Body of pancreas (tissue), 4 donors: ENCODE data around the gene ANO4. TPM values are rescaled to one million over a fixed set of nuclear protein-coding genes. Genes with fewer than 3 reads are reported as not detected.

Source experiments
- ATAC-seq: fragments of 150-250 bp; one replicate; pipeline ENCODE4 v1.9.1; 2016
- DNase-seq, 4 donors: peaks; one replicate each; pipeline ENCODE4 v3.0.0-alpha.2; 2019
- H3K27ac ChIP-seq, 4 donors: fragments of 200-600 bp; sonication (generic); 1 replicate in 3 of 4; 2 replicates in 1 of 4; pipeline versions ENCODE4 v1.5.1 to v1.6.1; 2016 to 2019; ENCODE audit warnings: mild to moderate bottlenecking in 1 of 4, mixed read lengths in 1 of 4, moderate library complexity in 1 of 4
- H3K27me3 ChIP-seq, 2 donors: fragments of 200-600 bp; sonication (generic); one replicate each; pipeline ENCODE4 v1.6.0; 2016; ENCODE audit warnings: mild to moderate bottlenecking in 1 of 2
- H3K36me3 ChIP-seq, 2 donors: fragments of 200-600 bp; sonication (generic); replicated peaks in 1 of 2; 2 replicates each; pipeline ENCODE4 v1.5.1; 2016; ENCODE audit warnings: low read depth in 2 of 2; ENCODE audit not compliant: insufficient read depth in 1 of 2
- H3K4me1 ChIP-seq: fragments of 200-600 bp; sonication (generic); one replicate; pipeline ENCODE4 v1.6.0; 2016
- H3K4me3 ChIP-seq, 2 donors: fragments of 200-600 bp; sonication (generic); 1 replicate in 1 of 2; 2 replicates in 1 of 2; pipeline ENCODE4 v1.5.1; 2016 to 2019
- H3K9me3 ChIP-seq, 3 donors: fragments of 200-600 bp; sonication (generic); 1 replicate in 2 of 3; 2 replicates in 1 of 3; pipeline ENCODE4 v1.5.1; 2016
- CTCF ChIP-seq, 7 experiments: fragments of 450-650 bp in 4 of 7; fragments of 200-600 bp in 3 of 7; sonication (generic) in 3 of 7; IDR thresholded peaks; one replicate each; pipeline ENCODE4 v1.5.1; 2016 to 2019; ENCODE audit warnings: antibody characterized with exemption in 7 of 7
- POLR2A ChIP-seq, 3 donors: fragments of 450-650 bp; IDR thresholded peaks; one replicate each; pipeline ENCODE4 v1.6.1; 2016; ENCODE audit warnings: antibody characterized with exemption in 3 of 3, mild to moderate bottlenecking in 2 of 3
- WGBS, 2 donors: methylation state at CpG; one replicate each; pipeline ENCODE4 v1.1.5; 2017; 5-methylcytosine and 5-hydroxymethylcytosine counted together
- intact Hi-C: fragments of 100-400 bp; cut with DNase I; formaldehyde crosslinking; loops from one replicate; pipeline ENCODE4 v1.15.1; 2023
- total RNA-seq, 2 donors: library from RNA; depleted of rRNA; stranded (reverse); fragments of >200 nt; gene quantifications; one replicate each; pipeline ENCODE4 v1.1.0, GENCODE V29; 2016

ANO4 gene
- total RNA-seq, 2 donors from 2014 or later: 1.6 TPM; not detected in 1

GRCh38 chr12:101107032-101107763 is 312.6 kb downstream of the ANO4 start:
- no peak for TF ChIP-seq POLR2A (IDR thresholded peaks at IDR 0.05)
- H3K4me3 ChIP-seq: no peak overlapping the region

DNA sequence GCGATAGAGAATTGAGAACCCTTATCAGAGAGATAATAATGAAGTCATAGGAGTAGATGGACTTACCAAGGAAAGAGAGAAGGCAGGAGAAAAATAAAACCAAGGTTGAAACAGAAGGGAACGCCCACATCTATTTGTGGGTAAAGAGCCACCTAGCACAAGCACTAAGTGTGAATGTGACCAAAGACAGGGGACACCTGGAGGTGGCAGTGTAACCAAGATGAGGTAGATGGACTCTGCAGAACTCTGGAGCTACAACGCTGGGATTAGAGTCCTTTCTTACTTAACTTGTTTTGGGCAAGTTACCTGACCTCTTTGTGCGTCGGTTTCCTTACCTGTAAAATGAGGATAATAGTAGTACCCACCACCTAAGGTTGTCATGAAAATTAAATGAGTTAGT is 313.6 kb downstream of the ANO4 start:
- DNase-seq (no peak), ATAC-seq (no peak)
- Histone ChIP-seq H3K27ac (no peak overlapping the region), H3K36me3 (no peaks in the 10 kb centered on the region), H3K27me3 (no peaks in the 10 kb centered on the region), H3K4me1 (no peaks in the 10 kb centered on the region), H3K4me3 (no peak overlapping the region), H3K9me3 (no peaks in the 10 kb centered on the region)
- 74 to 82% methylated on average over 5 of the region's 5 CpGs for WGBS, 2 donors
- TF ChIP-seq CTCF (IDR thresholded peaks at IDR 0.05): no peak
- TF ChIP-seq POLR2A (IDR thresholded peaks at IDR 0.05): no peak
- intact Hi-C loops: no loop called here

More at GRCh38 chr12:101107032-101107763, 312.6 kb downstream of the ANO4 start:
- ATAC-seq (no peak), DNase-seq (no peak)
- Histone ChIP-seq H3K9me3 (no peaks in the 10 kb centered on the region), H3K36me3 (no peaks in the 10 kb centered on the region), H3K4me1 (no peaks in the 10 kb centered on the region), H3K27ac (no peak overlapping the region), H3K27me3 (no peaks in the 10 kb centered on the region)
- 72 to 76% methylated on average over 4 of the region's 4 CpGs for WGBS, 2 donors
- intact Hi-C loops: no loop called here

GRCh38 chr12:101110866-101111265 is 316.3 kb downstream of the ANO4 start:
- Histone ChIP-seq H3K27me3 (no peaks in the 10 kb centered on the region), H3K4me3 (no peak overlapping the region), H3K36me3 (no peaks in the 10 kb centered on the region), H3K4me1 (no peaks in the 10 kb centered on the region), H3K27ac (no peak overlapping the region), H3K9me3 (no peaks in the 10 kb centered on the region)
- TF ChIP-seq CTCF (IDR thresholded peaks at IDR 0.05) (no peak), POLR2A (IDR thresholded peaks at IDR 0.05) (no peak)
- intact Hi-C loops: no loop called here
- no peak for ATAC-seq
- no peak for DNase-seq
- WGBS, 2 donors: 57 to 71% methylated on average over 3 of the region's 3 CpGs

DNA sequence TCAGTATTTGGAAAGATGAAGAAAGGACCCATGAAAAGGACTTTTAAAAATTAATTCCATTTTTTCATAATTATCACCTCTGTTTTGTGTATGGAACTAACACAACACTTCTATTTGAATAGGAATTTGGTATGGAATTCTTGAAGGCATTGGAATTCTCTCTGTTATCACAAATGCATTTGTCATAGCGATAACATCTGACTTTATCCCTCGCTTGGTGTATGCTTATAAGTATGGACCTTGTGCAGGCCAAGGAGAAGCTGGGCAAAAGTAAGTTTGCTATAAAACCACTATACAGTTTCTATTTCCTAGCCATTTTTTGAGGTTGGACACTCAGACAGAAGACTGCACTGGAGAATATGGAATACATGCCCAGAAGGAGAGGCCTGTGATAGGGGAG is 316.9 kb downstream of the ANO4 start:
- intact Hi-C loops: no loop called here

GRCh38 chr12:101115326-101115725 is 320.8 kb downstream of the ANO4 start:
- H3K27me3 ChIP-seq: no peaks in the 10 kb centered on the region
- no peaks in the 10 kb centered on the region for H3K4me1 ChIP-seq
- no peak for ATAC-seq
- no peak overlapping the region for H3K4me3 ChIP-seq
- TF ChIP-seq POLR2A (IDR thresholded peaks at IDR 0.05) (no peak), CTCF (IDR thresholded peaks at IDR 0.05) (no peak)
- intact Hi-C loops: no loop called here
- no peaks in the 10 kb centered on the region for H3K9me3 ChIP-seq
- H3K36me3 ChIP-seq: no peaks in the 10 kb centered on the region
- H3K27ac ChIP-seq: no peak overlapping the region
- no peak for DNase-seq
- WGBS, 2 donors: 65 to 72% methylated on average over 2 of the region's 2 CpGs

More for the DNA sequence above, 316.9 kb downstream of the ANO4 start:
- Histone ChIP-seq H3K36me3 (no peaks in the 10 kb centered on the region), H3K9me3 (no peaks in the 10 kb centered on the region), H3K27ac (no peak overlapping the region), H3K4me3 (no peak overlapping the region), H3K27me3 (no peaks in the 10 kb centered on the region), H3K4me1 (no peaks in the 10 kb centered on the region)
- TF ChIP-seq CTCF (IDR thresholded peaks at IDR 0.05): no peak
- no peak for ATAC-seq
- no peak for DNase-seq
- 42 to 68% methylated on average over 2 of the region's 2 CpGs for WGBS, 2 donors
